NCI-H345 treated with DMSO at 0.1 percent for 48 hours (cell line): ENCODE measurements around the gene SALL3.

Experiments
- DNase-seq: peaks from one replicate; lab custom pipeline; 2025; ENCODE audit not compliant: unreplicated experiment; lab: John Stamatoyannopoulos, UW

Gene SALL3

DNA sequence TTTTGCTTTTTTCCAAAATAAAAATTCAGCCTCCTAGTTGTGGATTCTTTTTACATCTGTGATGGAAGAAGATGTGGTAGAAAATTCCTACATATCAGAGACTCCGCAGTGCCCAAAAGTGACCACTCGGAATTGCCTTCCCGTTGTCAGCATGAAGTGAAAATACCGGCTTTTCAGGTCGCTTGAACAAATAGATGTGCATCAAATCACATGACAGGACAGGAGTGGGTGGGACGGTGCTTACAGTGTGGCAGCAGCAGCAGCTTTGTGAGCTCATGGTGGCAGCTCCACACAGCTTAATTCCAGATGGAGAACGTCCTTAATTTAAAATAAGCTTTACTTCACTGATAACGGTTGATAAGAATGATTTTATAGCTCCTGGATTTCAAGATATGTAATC is 20.3 kb downstream of the SALL3 start:
- DNase-seq = no peak

- no peak for DNase-seq
These were observed 21.4 kb downstream of the SALL3 start for GRCh38 chr18:79000997-79001396.

DNA sequence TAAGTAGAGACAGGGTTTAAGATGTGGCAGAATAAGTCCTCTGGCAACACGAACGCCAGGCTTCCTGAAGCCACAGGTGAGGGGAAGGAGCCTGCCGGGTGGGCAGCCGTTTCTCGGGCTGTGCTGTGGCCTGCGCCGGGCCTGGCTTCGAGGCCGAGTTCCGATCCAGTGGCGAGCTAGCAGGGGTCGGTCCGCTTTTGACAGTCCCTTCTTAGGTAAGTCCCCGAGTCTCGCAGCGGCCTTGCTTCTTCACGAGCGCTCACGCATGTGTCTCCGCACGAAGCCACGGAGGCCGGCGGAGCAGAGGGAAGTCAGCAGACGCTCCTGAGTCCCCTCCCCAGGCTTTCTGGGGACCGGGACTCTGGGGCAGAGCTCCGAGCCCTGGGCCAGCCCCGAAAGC is 26.0 kb downstream of the SALL3 start:
- DNase-seq = no peak

DNA sequence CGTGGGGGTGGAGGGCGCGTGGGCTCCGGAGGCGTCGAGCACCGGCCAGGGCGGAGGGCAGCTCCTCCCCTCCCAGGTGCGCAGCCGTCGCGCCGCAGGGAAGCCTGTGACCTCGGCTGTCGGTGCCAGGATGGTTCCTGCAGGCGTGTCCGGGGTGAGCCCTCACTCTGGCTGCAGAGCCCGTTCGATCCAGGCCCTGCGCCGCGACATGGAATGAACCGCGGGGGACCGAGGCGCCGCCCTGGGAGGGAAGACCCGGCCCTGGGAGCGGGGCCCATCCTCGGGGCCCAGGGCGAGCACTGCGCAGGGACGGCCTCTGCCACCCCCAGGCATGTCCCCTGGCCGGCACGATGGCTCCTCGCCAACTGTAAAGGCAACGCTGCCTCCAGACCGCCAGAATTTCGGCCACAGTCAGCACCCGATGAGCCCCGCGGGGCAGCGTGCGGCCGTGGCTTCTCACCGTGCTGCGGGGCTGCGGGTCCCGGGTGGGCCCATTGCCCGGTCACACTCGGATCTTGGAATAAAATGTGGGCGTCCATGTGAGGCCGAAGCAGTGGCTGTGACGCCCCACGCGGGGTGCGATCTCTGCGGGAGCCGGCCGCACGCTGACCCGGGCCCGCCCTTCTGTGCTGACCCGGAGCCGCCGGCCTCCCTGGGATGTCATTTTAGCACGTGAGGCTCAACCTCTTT is 26.6 kb downstream of the SALL3 start:
- no peak for DNase-seq

GRCh38 chr18:79007440-79007839 is 27.8 kb downstream of the SALL3 start:
- DNase-seq = no peak

GRCh38 chr18:79008356-79008940 is 28.8 kb downstream of the SALL3 start:
- no peak for DNase-seq

DNA sequence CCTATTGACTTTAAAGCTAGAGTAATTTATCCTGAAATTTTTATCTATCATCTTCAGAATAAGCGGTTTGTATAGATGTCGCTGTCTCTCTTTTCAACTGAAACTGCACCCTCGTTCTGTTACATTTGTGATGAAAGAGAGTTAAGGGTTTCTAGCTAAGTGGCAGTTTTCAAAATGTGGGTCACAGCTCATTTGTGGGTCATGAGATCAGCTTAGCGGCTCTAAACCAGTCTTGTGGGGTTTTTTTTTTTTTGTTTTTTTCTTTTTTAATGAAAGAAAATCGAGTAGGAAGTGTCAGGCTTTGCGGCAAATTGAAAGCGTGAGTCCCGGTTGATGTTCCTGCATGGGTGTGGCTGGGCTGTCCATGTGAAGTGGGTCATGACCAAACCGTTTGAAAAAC is 31.2 kb downstream of the SALL3 start:
- no peak for DNase-seq

GRCh38 chr18:79011300-79011870 is 31.8 kb downstream of the SALL3 start:
- DNase-seq = no peak

DNA sequence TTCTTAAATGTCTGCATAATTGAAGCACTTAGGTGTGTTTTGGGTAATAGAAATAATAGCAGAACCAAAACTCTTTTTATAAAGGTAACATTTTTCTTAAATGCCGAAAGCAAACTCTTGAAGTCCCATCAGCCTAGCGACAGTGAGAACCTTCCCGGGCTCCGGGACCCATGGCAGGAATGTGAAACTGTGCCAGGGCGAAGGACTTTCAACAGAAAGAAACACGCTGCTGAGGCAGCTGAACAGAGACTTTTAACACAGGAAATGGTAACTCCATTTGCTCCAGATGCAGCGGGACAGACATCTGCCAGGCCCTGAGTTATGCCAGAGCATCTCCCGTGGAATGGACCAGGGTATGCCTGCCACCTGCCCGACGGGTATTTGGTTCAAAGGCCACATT is 34.3 kb downstream of the SALL3 start:
- no peak for DNase-seq

DNA sequence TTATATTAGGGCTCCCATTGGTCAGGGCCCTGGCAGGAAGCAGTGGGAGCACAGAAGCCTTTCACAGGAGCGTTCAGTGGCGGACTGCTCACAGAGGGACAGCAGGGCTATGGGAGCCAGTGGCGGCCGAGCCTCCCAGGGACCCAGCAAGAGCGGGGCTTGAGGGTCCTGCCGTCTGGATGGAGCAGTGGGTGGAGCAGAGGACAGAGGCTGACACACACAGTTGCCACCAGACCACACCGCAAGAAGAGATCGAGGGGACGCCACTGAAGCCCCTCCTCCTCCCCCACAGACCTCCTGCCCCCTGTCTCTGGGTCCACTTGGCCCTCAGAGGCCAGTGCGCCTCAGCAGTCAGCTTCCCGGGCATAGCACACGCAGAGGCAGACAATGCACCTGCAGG is 39.3 kb downstream of the SALL3 start:
- no peak for DNase-seq

GRCh38 chr18:79019881-79020280 is 40.3 kb downstream of the SALL3 start:
- no peak for DNase-seq

DNA sequence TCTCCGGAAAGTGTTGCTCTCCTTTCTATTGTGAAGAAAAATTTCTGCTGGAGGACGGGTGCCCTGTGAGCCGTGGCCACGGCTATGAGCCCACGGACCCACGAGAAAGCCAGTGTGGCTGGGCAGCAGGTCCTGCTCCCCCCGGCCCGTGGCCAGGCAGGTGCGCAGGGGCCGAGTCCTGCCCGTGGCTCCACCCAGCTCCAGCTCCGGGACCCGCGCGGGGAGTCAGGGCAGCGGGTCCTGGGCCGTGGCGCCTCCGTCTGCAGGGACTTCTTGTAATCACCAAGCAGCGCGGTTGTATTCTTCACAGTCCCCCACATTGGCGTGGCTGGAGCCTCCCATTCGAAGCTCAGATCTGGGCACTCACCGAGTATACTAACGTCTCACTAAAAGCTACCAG is 43.0 kb downstream of the SALL3 start:
- DNase-seq = no peak

GRCh38 chr18:79026491-79026890 is 46.9 kb downstream of the SALL3 start:
- DNase-seq = no peak

- no peak for DNase-seq
These were observed 51.1 kb downstream of the SALL3 start for GRCh38 chr18:79030680-79031079.

DNA sequence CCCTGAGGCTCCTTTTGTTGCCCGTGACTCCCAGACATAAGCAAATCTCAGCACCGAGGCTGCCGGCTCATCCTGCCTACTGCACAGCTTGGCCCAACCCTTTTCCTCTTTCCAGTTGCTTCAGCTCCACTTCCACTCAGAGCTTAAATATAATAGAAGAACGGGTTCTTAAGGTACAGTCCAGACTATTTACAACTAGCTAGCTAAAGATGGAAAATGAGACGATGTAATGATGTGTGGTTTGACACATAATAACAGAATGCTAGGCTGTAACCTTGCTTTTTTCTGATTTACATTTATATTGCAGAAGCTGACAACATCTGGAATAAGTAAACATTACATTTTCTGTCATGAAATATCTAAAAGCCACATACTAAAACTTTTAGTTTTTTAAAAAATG is 62.7 kb downstream of the SALL3 start:
- no peak for DNase-seq

DNA sequence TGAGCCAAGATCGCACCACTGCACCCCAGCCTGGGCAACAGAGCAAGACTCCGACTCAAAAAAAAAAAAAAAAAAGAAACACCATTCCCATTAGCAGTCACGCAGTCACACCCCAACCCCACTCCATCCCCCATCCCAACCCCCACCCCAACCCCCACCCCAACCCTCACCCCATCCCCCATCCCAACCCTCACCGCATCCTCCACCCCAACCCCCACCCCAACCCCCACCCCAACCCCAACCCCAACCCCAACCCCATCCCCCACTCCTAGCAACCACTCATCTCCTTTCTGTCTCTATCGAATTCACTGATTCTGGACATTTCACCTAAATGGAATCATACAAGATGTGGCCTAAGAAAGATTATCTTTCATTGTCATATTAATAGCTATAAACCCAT is 63.7 kb downstream of the SALL3 start:
- no peak for DNase-seq

DNA sequence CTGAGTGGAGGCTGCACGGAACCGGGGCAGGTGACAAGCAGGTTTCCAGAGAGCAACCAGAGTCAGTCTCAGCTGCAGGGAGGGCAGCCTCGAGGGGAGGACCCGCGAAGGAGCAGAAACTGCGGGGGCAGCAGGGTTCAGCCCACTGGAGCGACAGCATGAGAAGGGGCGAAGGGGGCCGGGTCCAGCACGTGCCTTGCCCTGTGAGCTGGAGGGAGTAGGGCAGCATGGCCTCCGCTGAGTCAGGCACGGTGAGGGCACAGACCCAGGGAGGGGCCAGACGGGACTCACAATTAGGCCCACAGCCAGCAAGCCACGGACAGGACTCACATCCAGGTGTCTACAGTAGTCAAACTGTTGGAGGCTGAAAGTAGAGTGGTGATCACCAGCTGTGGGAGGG is 66.9 kb downstream of the SALL3 start:
- no peak for DNase-seq

DNA sequence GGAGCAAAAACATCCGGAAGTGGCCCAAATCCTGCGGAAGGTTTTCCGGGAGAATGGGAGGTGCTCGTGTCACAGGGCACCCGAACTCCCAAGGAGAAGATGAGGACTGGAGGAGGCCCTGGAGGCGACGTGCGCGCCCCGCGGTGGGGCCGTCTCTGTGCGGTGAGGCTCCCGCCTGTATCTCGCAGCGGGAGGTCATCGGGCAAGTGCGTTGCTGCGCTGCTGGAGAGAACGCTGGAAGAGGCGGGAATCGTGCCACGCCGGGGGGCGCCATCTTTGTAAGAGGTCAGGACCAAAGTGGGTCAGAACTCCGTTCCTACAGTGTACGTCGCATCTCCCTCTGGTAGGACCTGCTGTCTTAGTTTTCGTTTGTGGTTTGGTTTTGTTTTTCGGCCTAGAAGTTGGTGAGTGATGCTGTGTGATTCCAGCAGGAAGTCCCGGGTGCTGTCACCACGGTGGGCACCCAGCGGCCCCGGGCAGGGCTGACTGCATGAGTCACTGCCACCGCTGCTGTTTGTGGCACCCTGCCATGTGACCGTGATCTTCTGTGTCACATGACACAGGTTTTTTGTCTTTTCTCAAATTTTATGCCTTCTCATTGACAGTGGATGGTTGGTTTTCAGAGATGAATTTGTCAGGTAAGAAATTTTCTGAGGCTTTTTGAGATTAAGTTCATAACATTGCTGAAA is 68.1 kb downstream of the SALL3 start:
- DNase-seq = no peak

- DNase-seq = no peak
These were observed 68.6 kb downstream of the SALL3 start for GRCh38 chr18:79048245-79048632.

DNA sequence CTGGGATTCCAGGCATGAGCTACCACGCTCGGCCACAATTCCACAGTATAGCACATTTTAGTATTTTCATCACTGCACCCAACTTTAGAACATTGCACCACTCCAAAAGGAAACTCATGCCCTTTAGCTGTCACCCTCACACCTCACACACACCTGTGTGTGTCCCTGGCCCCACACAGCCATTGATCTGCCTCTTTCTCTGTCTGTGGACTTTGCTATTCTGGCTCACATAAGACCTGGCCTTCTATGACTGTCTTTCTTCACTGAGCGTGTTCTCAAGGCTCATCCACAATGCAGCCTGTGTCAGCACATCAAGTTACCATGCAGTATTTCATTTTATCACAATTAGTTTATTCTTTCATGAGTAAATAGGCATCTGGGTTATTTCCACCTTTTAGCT is 69.9 kb downstream of the SALL3 start:
- no peak for DNase-seq
